GM18873 (cell line): ENCODE data around the gene MVB12B.
"Not testable (repeated sequence)": the region's sequence is repeated elsewhere in the genome, so short reads cannot be mapped to it uniquely, and the experiment has no call there.

ENCODE experiments used
- ATAC-seq: cut with Tn5 transposase; IDR thresholded peaks from one replicate; pipeline ENCODE4 v1.9.1; 2021; ENCODE audit warnings: mild to moderate bottlenecking, moderate library complexity, moderate number of reproducible peaks; ENCODE audit not compliant: unreplicated experiment, low FRiP score

Gene MVB12B

GRCh38 chr9:126527109-126527825 is 200.6 kb downstream of the MVB12B start:
- no peak for ATAC-seq

GRCh38 chr9:126528111-126528510 is 201.5 kb downstream of the MVB12B start:
- ATAC-seq = no peak

- no peak for ATAC-seq
Observed at GRCh38 chr9:126528915-126529314, 202.3 kb downstream of the MVB12B start.

- no peak for ATAC-seq
Observed at GRCh38 chr9:126531035-126531571, 204.5 kb downstream of the MVB12B start.

- no peak for ATAC-seq
Observed at GRCh38 chr9:126531591-126531990, 205.0 kb downstream of the MVB12B start.

- no peak for ATAC-seq
Observed at GRCh38 chr9:126532019-126532462, 205.4 kb downstream of the MVB12B start.

GRCh38 chr9:126532489-126532888 is 205.9 kb downstream of the MVB12B start:
- ATAC-seq = no peak

- ATAC-seq = no peak
Observed at GRCh38 chr9:126532951-126533925, 206.6 kb downstream of the MVB12B start.

GRCh38 chr9:126533926-126534310 is 207.3 kb downstream of the MVB12B start:
- no peak for ATAC-seq

- no peak for ATAC-seq
Observed at GRCh38 chr9:126534431-126535186, 208.0 kb downstream of the MVB12B start.

- ATAC-seq = no peak
Observed at GRCh38 chr9:126536131-126536530, 209.5 kb downstream of the MVB12B start.

- no peak for ATAC-seq
Observed at GRCh38 chr9:126536841-126537465, 210.3 kb downstream of the MVB12B start.

GRCh38 chr9:126538550-126538949 is 211.9 kb downstream of the MVB12B start:
- no peak for ATAC-seq

GRCh38 chr9:126540398-126540797 is 213.8 kb downstream of the MVB12B start:
- not testable (repeated sequence) for ATAC-seq

- ATAC-seq = no peak
Observed at GRCh38 chr9:126543490-126543889, 216.9 kb downstream of the MVB12B start.

GRCh38 chr9:126545106-126545505 is 218.5 kb downstream of the MVB12B start:
- no peak for ATAC-seq

- ATAC-seq = no peak
Observed at GRCh38 chr9:126546036-126546435, 219.4 kb downstream of the MVB12B start.

- ATAC-seq = no peak
Observed at GRCh38 chr9:126548312-126548711, 221.7 kb downstream of the MVB12B start.

GRCh38 chr9:126549246-126550006 is 222.8 kb downstream of the MVB12B start:
- no peak for ATAC-seq
